SJSA1 (cell line): ENCODE measurements around the gene DNER. TPM values are rescaled to one million over a fixed set of nuclear protein-coding genes. Genes with fewer than 3 reads are reported as not detected.
"Not testable (repeated sequence)": the region's sequence is repeated elsewhere in the genome, so short reads cannot be mapped to it uniquely, and the experiment has no call there.

ENCODE experiments used
- DNase-seq, 2 experiments: peaks; one replicate each; pipeline ENCODE4 v3.0.0-alpha.2; 2015 to 2020; ENCODE audit warnings: low spot score in 2 of 2, low read depth in 1 of 2
- H3K27ac ChIP-seq: fragments of 250-450 bp; sonication (Bioruptor Pico); 2 replicates; pipeline ENCODE4 v1.5.1; 2020; ENCODE audit warnings: mild to moderate bottlenecking, moderate library complexity
- H3K27me3 ChIP-seq: fragments of 250-450 bp; sonication (Bioruptor Pico); replicated peaks from 2 replicates; pipeline ENCODE4 v1.5.1; 2020; ENCODE audit warnings: mild to moderate bottlenecking, moderate library complexity
- H3K36me3 ChIP-seq: fragments of 250-450 bp; sonication (Bioruptor Pico); 2 replicates; pipeline ENCODE4 v1.5.1; 2020; ENCODE audit warnings: mild to moderate bottlenecking
- H3K4me1 ChIP-seq: fragments of 250-450 bp; sonication (Bioruptor Pico); replicated peaks from 2 replicates; pipeline ENCODE4 v1.6.1; 2021; ENCODE audit warnings: mild to moderate bottlenecking
- H3K4me3 ChIP-seq: fragments of 250-450 bp; sonication (Bioruptor Pico); 2 replicates; pipeline ENCODE4 v1.5.1; 2020; ENCODE audit warnings: mild to moderate bottlenecking
- H3K9me3 ChIP-seq: fragments of 250-450 bp; sonication (Bioruptor Pico); replicated peaks from 2 replicates; pipeline ENCODE4 v1.5.1; 2020; ENCODE audit warnings: mild to moderate bottlenecking
- total RNA-seq: library from RNA; depleted of rRNA; stranded (reverse); fragments of >200 nt; shearing (Covaris generic); gene quantifications from 2 replicates; pipeline ENCODE4 v1.2.3, GENCODE V29; 2014

Gene DNER
- total RNA-seq, 1 experiment from 2014 or later = 0.05 TPM

GRCh38 chr2:229363185-229363814 is 351.1 kb downstream of the DNER start:
- Histone ChIP-seq H3K27ac (no peak overlapping the region), H3K36me3 (no peaks in the 10 kb centered on the region), H3K9me3 (no peaks in the 10 kb centered on the region), H3K4me3 (no peak overlapping the region), H3K27me3 (no peaks in the 10 kb centered on the region), H3K4me1 (no peaks in the 10 kb centered on the region; the same call in 1 of the 2 replicates)
- no peak for DNase-seq

- Histone ChIP-seq H3K9me3 (no peaks in the 10 kb centered on the region), H3K4me1 (no peaks in the 10 kb centered on the region), H3K27ac (no peak overlapping the region), H3K36me3 (no peaks in the 10 kb centered on the region), H3K4me3 (no peak overlapping the region), H3K27me3 (no peaks in the 10 kb centered on the region)
- DNase-seq = no peak
Observed at GRCh38 chr2:229350883-229351282, 363.5 kb downstream of the DNER start.

- no peak for DNase-seq
- H3K27me3 ChIP-seq = no peaks in the 10 kb centered on the region
- no peaks in the 10 kb centered on the region for H3K36me3 ChIP-seq
- H3K9me3 ChIP-seq = no peaks in the 10 kb centered on the region
- no peak overlapping the region for H3K4me3 ChIP-seq
- H3K27ac ChIP-seq = no peak overlapping the region
- no peaks in the 10 kb centered on the region for H3K4me1 ChIP-seq
Observed at GRCh38 chr2:229350117-229350805, 364.1 kb downstream of the DNER start.

GRCh38 chr2:229348128-229348527 is 366.2 kb downstream of the DNER start:
- DNase-seq = no peak
- no peaks in the 10 kb centered on the region for H3K36me3 ChIP-seq
- no peak overlapping the region for H3K4me3 ChIP-seq
- H3K27me3 ChIP-seq = no peaks in the 10 kb centered on the region
- H3K9me3 ChIP-seq = no peaks in the 10 kb centered on the region
- no peak overlapping the region for H3K27ac ChIP-seq
- no peaks in the 10 kb centered on the region for H3K4me1 ChIP-seq

GRCh38 chr2:229346816-229347540 is 367.4 kb downstream of the DNER start:
- Histone ChIP-seq H3K4me3 (no peak overlapping the region), H3K4me1 (no peaks in the 10 kb centered on the region), H3K9me3 (no peaks in the 10 kb centered on the region), H3K27ac (no peak overlapping the region), H3K27me3 (no peaks in the 10 kb centered on the region), H3K36me3 (no peaks in the 10 kb centered on the region)
- DNase-seq = no peak

- no peak overlapping the region for H3K27ac ChIP-seq
- H3K4me1 ChIP-seq = no peaks in the 10 kb centered on the region
- DNase-seq = no peak
- H3K27me3 ChIP-seq = no peaks in the 10 kb centered on the region
- H3K4me3 ChIP-seq = no peak overlapping the region
- no peaks in the 10 kb centered on the region for H3K9me3 ChIP-seq
- no peaks in the 10 kb centered on the region for H3K36me3 ChIP-seq
Observed at GRCh38 chr2:229344955-229345354, 369.4 kb downstream of the DNER start.

DNA sequence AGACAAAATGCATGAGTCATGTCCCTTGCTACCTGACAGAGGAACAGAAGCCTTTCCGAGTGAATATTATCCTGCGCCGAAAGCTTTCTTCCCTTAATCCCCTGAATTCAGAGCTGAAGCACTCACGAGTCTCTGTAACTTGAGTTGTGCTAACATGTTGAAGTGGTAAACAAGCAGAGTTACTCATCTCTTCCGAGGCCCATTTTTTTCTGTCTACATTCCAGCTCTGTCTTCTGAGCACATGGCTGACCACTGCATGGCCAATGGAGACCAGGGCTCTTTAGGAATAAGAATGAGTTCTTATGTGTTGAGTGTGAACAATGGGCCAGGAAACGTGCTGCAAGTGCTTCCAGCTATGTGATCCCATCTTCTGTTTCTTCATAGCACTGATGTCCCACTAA is 370.2 kb downstream of the DNER start:
- no peak for DNase-seq
- Histone ChIP-seq H3K36me3 (no peaks in the 10 kb centered on the region), H3K27ac (no peak overlapping the region), H3K9me3 (no peaks in the 10 kb centered on the region), H3K27me3 (no peaks in the 10 kb centered on the region), H3K4me1 (no peaks in the 10 kb centered on the region), H3K4me3 (no peak overlapping the region)

- no peaks in the 10 kb centered on the region for H3K4me1 ChIP-seq
- no peaks in the 10 kb centered on the region for H3K9me3 ChIP-seq
- no peaks in the 10 kb centered on the region for H3K36me3 ChIP-seq
- H3K4me3 ChIP-seq = no peak overlapping the region
- H3K27ac ChIP-seq = no peak overlapping the region
- no peaks in the 10 kb centered on the region for H3K27me3 ChIP-seq
- DNase-seq = no peak
Observed at GRCh38 chr2:229343661-229344060, 370.7 kb downstream of the DNER start.

DNA sequence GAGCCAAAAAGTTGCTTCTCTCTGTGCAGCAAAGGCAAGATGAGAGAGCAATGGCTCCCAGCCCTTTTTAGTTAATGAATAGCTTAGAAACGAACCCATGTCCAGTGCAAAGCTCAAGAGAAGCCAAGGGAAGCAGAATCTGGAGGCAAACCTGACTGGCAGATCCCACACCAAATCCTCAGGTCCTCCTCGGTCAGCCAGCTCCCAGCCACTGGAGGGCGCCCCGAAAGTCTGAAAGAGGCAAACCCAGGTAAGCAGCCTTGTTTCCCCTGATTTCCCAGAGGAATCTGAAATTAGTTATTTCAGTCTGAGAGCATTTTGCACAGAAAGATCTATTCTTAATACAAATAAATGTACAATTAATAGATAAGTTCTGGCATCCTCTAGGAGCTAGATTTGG is 372.0 kb downstream of the DNER start:
- Histone ChIP-seq H3K4me1 (no peaks in the 10 kb centered on the region), H3K27me3 (no peaks in the 10 kb centered on the region)
- DNase-seq = no peak

DNA sequence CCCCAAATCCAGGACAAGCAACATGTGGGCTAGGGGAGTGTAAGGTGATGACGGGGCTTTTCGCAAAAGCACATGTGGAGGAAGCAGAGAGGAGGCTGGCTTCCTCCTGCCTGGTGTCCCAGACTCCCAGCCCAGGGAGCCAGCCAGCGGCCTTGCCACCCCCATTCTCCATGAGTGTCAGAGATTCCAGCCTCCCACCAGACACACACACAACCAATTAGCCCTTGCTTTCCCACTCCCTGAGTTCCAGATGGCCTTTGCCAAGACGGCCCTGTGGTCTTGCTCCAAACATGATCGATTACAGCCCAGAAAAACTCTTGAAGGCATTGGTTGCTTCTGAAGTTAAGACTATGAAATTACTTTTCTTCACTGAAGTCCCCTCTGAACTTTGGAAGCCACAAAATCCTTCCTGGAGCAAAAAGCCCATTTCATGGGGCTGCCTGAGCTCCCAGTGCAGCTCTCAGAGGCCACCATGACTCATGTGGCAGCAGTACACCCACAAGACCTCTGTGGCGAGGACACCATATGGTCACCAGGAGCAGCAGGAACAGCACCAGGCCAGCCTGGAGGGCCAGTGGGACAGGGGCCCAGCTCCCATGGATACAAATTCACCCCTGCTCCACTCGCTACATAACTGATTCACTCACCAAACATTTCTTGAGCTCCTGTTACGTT is 374.1 kb downstream of the DNER start:
- no peaks in the 10 kb centered on the region for H3K36me3 ChIP-seq
- H3K9me3 ChIP-seq = no peaks in the 10 kb centered on the region
- H3K27ac ChIP-seq = no peak overlapping the region
- H3K4me1 ChIP-seq = no peaks in the 10 kb centered on the region
- H3K4me3 ChIP-seq = no peak overlapping the region
- no peaks in the 10 kb centered on the region for H3K27me3 ChIP-seq
- DNase-seq = no peak

More for the DNA sequence above, 372.0 kb downstream of the DNER start:
- Histone ChIP-seq H3K9me3 (no peaks in the 10 kb centered on the region), H3K36me3 (no peaks in the 10 kb centered on the region), H3K27ac (no peak overlapping the region), H3K4me3 (no peak overlapping the region)

- no peak for DNase-seq
- H3K4me1 ChIP-seq = no peaks in the 10 kb centered on the region
- H3K4me3 ChIP-seq = no peak overlapping the region
- no peaks in the 10 kb centered on the region for H3K9me3 ChIP-seq
- H3K27ac ChIP-seq = no peak overlapping the region
- H3K36me3 ChIP-seq = no peaks in the 10 kb centered on the region
- H3K27me3 ChIP-seq = no peaks in the 10 kb centered on the region
Observed at GRCh38 chr2:229339618-229340017, 374.7 kb downstream of the DNER start.

DNA sequence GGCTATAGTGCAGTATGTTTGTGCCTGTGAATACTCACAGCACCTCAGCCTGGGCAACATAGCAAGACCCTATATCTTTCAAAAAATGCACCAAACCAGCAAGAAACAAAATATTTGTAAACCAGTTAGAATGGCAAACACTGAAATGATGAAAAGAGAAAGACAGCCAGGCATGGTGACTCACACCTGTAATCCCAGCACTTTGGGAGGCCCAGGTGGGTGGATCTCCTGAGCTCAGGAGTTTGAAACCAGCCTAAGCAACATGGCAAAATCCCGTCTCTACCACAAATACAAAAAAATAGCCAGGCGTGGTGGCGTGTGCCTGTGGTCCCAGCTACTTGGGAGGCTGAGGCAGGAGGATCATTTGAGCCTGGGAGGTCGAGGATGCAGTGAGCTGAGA is 375.2 kb downstream of the DNER start:
- DNase-seq = not testable (repeated sequence)

DNA sequence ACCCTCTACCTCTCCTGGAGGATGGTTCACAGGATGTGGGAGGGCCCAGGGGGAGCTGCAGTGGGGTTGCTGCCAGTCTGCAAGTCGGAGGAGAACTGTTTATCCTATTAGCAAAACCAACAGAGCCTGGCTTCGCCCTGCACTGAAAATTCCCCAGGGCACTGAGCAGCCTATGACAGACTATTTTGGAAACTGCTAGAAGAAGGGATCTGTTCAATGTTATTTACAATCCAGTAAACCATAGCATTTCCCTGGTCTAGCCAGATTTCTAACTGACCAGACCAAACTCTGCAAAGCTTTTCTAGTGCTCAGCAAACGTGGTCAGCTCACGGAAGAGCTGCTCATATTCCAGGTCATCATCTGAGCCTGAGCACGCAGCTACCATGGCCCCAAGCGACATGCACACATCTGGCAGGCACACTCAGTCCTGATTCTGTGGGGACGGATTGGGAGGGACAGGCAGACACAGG is 378.4 kb downstream of the DNER start:
- Histone ChIP-seq H3K4me1 (no peaks in the 10 kb centered on the region), H3K4me3 (no peak overlapping the region), H3K27me3 (no peaks in the 10 kb centered on the region), H3K9me3 (no peaks in the 10 kb centered on the region), H3K27ac (no peak overlapping the region), H3K36me3 (no peaks in the 10 kb centered on the region)
- DNase-seq = no peak

More for the DNA sequence above, 375.2 kb downstream of the DNER start:
- not testable (repeated sequence) for H3K4me1 ChIP-seq, H3K4me3 ChIP-seq, H3K9me3 ChIP-seq, H3K27me3 ChIP-seq, H3K27ac ChIP-seq, H3K36me3 ChIP-seq

DNA sequence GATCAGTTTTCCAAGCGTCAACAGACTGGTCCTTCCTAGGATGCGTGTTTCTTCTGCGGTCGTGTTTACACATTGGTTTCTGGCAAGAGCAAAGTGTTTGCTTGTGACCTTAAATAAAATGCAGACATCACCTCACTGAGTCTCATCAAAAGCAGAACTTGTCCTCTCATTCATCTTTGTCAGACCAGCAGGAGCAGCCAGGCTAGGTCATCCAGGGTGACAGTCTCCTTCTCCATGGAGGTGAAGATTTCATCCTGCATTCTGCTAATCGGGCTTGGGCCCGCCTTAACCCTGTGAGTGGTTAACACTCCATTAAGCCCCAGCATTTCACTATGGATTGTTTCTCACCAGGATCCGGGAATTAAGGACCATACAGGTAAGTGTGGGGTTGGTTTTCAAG is 379.0 kb downstream of the DNER start:
- no peaks in the 10 kb centered on the region for H3K9me3 ChIP-seq
- H3K4me1 ChIP-seq = no peaks in the 10 kb centered on the region
- H3K36me3 ChIP-seq = no peaks in the 10 kb centered on the region
- no peak overlapping the region for H3K4me3 ChIP-seq
- no peak overlapping the region for H3K27ac ChIP-seq
- no peak for DNase-seq
- no peaks in the 10 kb centered on the region for H3K27me3 ChIP-seq
